HG03378 (cell line): Measurements from ENCODE around the gene LMO7.

Experiments
- ATAC-seq: cut with Tn5 transposase; IDR thresholded peaks from one replicate; pipeline ENCODE4 v1.9.1; 2021; ENCODE audit warnings: mild to moderate bottlenecking, moderate library complexity; ENCODE audit not compliant: unreplicated experiment

The LMO7 gene

DNA sequence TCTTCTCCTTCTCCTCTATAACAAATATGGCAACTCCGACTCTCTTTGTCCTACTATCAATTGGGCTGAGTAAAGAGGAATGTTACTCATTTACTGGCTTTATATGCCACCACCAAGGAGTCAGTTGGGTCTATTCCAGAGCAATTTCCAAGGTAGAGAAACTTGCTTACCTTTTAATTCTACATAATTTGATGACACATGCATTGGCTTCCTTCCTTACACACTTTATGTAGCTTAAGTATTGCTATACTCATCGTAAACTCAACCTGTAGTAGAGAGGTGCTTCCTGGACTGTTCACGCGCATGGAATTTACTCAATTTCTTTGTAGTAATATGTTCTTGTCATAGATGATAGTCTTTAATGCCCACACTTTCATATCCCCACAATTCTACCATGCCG is 160.7 kb downstream of the LMO7 start:
- ATAC-seq: no peak

DNA sequence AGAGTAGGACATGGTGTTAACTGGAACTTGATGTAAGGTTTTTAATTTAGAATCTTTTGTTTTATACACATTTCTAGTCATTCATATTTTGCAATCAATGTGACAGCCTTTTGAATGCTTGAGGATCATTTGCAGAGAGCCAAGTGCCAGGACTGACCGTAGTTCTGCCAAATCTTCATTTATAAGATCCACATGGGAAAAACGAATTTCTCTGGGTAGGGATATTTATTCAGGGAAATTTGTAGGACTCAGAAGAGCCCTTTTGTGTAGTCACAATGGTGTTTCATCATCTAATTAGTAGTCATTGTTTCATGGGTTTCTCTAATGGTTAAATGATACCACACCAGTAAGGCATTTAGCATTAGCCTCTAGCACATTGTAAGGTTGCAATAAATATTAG is 161.1 kb downstream of the LMO7 start:
- no peak for ATAC-seq

DNA sequence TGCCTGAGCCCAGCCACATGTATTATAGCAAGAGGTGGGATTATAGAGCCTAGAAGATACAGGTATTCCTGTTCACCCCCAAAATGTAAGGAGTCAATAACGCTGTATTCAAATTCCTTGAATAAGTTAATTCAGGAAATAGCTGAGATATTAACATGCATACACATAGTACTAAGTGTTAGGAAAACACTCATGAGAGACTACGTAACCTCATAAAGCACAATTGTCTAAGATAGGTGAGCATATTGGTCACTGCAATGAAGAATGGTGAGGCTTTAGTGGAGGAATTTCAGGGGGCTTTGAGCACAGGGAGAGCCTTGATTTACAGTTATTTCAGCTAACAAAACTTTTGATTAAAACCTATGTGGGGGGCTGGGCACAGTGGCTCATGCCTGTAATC is 161.6 kb downstream of the LMO7 start:
- ATAC-seq: no peak

DNA sequence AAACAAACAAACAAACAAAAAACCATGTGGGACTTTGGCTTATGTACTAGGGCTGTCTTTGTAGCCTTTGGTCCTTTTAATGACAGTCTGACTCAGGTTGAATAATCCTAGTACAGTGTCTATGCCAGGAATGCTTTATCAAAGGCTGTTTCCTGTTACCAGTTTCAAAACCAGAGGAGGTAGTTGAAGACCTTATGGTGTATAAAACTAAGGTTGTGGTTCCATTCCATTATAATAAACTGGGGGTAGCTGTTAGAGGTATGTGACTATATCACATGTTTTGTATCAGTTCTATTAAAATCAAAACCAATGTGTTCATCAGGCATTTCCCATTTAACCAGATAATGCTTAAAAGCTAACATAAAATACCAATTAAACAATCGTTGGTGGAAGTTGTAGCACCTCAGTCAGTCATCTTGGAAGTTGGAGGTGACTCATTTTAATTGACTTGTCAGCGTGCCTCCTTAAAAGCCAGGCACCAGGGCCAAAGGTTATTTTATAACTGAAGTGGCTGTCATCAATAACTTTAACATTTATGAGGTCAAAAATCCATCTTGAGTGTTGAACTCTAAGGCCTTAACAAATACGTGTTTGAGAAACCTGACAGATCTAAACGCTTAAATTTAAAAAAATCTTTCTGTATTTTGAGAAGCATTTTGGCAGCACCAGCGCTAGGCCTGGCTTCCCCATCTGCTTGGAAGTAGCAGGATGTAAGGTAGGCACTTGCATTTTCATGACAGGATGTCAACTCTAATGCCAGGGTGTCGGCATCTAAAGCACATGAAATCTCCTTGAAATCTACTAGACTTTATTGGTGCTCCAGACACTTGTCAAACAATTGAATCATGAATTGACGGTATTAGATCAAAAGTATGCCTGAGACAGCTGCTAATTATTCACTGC is 162.5 kb downstream of the LMO7 start:
- ATAC-seq: no peak

DNA sequence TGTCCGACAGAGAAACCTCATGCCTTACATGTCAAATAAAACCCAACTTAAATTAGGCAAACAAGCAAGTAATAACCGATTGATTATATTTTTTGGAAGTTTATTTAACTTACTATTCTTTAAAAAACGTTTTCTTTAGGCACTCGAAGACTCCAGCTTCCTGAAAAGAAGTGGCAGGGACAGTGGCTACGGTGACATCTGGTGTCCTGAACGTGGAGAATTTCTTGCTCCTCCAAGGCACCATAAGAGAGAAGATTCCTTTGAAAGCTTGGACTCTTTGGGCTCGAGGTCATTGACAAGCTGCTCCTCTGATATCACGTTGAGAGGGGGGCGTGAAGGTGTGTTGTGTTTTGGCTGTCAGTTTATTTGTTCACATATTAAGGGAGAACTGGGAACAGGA is 164.4 kb downstream of the LMO7 start:
- no peak for ATAC-seq

DNA sequence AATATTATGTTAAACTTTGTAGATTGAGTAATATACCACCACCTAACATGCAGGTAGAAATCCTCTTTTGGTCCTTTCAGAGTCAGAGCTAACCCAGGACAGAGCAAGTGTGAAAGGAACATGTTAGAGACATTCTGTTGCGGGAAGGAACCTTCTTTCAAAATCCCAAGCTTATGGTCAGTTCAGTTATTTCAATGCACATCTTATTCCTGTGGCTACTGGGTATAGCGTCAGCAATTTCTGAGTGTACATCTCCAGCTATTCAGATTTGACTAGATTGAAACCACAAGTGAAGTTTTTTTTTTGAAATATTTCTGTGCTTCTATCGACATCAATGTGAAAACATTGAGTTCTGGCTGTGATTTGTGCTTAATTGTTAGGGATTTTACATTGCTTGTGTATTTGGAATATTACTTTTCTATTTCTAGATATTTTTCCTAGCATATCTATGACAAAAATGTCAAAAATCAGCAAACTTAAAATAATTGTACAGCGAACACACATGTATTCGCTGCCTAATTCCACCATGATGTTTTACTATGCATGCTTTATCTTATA is 165.3 kb downstream of the LMO7 start:
- ATAC-seq: no peak

DNA sequence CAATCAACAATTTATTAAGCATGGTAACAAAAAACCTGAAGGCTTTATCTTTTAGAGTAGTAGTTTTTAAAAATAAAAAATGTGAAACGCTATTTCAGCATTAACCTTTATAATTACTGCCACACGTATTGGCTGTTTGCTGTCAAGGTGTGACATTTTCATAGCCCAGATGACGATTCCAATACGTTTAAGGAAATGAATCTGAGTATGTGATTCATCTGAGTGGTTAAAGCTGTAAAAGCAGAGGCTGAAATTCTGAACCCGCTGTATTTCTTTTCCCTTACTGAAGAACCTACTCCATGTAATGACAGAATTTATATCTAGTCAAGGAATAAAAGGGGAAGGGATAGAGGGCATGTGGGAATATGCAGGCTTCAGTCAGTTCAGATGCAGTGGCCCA is 166.0 kb downstream of the LMO7 start:
- ATAC-seq: no peak

DNA sequence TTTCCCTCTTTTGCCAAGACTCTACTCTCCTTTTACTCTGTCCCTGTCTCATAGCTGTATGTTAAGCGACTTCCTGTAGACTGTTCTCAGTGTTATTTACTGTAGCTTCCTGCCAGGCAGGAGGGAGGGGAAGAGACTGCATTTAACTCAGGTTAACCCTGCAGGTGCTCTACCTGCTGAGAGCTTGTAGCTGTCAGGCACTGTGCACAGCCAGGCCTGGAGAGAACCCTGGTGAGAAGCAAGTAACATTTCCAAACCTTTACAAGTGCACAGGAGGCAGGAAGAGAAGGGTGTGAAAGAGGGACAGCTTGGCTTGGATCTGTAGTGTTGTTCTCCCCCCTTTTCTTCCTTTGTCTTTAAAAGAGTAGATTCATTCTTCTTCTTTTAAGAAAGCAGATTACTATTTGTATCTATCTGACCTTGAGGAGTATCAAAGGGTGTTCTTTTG is 167.1 kb downstream of the LMO7 start:
- ATAC-seq: peak; percentile 65

DNA sequence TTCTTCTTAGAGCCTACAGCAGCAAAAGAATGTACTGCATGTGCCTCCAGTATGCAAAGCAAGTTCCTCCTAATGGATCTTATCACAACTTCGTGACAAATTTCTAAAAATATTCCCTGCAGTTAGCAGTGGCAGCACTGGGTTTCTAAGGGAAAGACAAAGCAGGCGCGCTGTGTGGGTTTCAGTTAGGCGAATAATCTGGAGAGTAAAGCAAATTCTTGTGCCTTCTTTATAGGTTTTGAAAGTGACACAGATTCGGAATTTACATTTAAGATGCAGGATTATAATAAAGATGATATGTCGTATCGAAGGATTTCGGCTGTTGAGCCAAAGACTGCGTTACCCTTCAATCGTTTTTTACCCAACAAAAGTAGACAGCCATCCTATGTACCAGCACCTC is 167.9 kb downstream of the LMO7 start:
- no peak for ATAC-seq

DNA sequence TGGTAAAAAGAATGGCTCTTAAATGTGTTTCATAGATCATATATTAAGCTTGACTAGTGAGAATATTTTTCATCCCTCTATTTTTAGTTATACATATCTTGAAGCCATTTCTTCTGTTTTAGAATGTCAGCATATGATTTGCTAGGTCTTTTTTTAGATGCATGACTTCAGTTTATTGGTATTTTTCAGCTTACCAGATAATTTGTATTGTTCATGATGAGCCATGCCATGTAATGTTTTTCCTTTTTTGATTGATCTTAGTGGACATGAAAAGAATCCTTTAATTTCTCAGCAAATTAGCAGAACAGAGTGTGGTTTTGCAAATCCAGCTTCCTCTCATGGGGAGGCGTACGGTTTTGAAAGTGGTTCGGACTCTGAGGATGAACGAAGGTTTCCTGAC is 168.5 kb downstream of the LMO7 start:
- no peak for ATAC-seq

DNA sequence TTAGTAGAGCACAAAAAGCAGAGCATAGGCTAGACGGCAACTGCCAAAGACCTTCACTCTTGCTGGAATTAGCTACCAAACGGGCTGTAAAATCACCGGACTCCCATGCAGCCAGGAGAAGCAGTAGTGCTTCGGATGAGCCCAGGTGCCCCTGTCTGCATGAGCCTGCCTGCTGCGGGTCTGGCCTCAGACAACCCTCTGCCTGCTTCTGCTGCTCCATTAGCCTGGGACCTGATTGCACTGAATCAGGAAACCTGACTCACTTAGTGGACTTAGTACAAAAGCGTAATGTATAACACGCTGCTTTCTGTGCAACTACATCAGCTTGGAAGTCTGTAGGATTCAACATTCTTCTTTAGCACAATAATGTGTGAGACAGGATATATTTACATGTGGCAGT is 170.0 kb downstream of the LMO7 start:
- no peak for ATAC-seq

DNA sequence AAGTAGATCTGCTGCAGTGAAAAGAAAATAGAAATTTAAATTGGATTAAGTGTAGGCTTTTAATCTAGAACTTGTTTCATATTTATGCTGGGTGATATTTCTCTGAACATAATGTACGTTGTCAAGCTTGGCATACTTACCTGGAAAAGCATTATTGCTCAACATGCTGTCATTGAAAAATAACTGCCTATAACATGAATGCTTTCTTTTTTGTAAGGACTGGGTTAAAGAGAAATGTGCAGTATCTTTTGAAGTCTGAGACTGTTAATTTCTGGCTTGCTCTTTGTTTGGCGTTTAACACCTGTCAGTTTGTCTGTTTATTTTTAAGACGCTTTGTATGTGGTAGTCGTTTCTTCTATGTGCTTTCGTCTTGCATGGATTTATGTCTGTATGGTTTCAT is 175.2 kb downstream of the LMO7 start:
- ATAC-seq: no peak

DNA sequence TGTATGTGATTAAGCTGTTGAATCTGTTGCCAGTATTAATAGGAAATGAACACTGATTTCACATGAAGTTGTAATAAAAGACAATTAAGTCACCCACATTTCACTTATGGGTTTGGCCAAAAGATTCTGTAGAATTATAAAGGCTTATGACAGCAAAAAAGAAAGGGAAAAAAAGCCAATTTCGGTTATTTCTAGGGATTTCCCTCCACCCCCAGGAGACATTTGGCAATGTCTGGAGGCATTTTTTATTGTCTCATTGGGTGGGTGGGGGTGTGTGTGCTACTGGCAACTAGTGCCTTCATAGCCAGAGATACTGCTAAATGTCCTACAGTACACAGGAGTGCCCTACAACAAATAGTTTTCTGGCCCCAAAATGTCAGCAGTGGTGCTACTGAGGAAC is 175.7 kb downstream of the LMO7 start:
- no peak for ATAC-seq

DNA sequence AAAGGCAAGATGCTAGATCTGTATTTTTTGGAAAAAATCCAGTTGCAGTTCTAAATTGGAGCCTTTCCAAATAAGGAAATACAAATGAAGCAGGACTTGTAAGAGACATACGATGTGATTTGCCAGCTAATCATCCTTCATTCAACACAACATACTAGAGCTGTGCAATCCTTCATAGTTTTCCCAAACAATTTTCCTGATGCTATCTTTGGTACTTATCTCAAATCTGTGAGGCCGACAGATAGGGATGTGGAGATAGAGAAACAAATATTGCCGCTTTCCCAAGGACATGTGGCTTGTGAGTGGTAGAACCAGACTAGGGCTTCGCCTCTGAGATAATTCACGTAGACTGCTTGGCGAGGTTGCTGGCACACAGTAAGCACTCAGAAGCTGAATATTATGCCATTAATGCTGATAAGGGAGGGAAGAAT is 176.6 kb downstream of the LMO7 start:
- no peak for ATAC-seq

DNA sequence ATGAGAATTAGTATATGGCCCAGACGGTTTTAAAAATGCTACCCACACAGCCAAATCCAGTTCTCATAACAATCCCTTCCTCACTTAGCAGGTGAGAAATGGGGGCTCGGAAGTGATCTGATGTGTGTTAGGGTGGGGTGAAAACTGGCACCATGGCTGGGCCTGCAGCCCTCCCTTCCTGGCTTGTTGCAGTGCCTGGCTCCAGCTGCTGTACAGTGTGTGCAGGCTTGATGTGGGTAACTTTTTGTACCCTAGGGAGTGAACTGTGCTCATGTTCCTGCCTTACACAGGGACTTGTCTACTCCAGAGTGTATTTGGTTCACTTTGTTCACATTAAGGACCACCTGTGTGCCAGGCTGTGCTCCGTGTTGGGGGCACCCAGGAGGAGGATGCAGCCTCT is 177.2 kb downstream of the LMO7 start:
- no peak for ATAC-seq

DNA sequence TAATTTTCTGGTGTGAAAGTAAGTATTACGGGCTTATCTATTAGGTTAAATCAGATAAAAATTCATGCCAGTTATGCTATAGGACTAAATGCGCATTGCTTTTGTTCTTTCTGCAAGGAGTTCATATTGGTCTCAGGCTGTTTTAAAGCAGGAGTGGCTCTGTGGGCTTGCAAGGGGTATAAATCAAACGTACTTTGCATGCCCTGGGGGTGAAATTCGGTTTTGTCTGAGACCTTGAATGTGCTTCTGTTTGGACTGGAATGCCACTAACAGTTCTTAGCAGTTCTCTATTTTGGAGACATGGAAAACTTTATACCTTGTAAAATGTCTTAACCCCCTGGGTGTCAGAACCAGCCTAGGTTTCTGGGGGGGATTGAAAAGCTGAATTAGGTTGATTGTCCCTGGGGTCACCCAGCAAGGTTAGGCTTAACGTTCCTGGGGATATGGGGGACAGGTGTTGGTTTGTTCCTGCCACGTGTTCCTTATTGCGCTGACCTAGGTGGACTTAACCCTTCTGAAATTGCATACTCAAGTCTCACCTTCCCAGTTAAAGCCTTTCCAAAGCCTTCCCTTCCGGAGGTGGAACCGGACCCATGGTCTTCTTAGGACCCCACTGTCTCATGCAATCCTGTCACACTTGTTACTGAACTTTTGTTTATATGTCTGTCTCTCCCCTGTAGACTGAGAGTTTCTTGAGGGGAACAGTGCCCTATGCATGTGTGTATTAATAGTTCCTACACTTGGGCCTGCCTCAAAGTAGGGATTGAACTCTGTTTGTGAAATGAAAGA is 182.2 kb downstream of the LMO7 start:
- no peak for ATAC-seq

DNA sequence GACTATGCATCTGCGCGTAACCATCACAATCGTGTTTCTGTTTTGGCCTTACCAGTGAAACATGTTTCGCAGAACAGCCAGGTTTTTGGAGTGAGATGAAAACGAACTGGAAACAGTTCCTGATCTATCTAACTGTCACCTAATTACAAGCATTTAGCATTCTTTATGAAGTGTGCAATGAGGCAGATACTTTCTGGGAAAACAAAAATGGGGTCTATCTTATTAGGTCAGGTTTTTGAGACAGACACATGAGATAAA is 182.8 kb downstream of the LMO7 start:
- ATAC-seq: no peak

DNA sequence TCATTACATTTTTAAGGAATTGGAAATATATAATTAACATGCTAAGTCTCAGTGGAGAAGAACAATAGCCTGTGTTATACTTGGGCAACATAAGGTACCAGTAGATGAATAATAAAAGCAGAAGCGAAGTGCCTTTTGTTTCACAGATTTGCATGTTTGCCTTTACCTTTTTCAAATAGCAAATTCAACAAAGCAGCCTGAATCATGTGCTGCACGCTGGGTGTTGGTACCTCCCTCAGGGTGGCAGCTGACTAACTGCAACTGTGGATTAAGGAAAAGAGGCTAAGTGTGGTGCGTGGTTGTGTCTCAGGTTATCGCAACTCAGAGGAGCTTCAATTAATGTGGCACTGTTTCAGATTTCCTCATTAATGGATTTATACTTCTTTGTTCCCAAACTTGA is 189.0 kb downstream of the LMO7 start:
- ATAC-seq: no peak

DNA sequence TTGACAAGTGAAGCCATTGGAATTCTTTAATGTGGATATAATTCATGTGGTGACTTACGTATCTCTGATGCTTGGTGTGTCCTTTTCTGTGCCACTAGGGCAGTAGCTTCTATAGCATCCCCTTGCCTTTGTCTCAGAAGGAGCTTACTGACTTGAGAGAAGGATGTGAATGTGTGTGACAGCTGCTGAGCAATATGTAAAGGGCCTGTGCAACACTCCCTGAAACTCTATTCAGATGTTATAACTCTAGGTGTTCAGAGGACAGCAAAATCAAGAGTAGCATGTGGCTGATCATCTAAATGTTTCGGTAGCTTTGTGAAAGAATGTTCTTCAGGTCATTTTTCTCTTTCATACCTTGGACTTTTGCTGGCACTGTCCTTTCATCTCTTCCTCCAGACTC is 189.5 kb downstream of the LMO7 start:
- ATAC-seq: no peak

DNA sequence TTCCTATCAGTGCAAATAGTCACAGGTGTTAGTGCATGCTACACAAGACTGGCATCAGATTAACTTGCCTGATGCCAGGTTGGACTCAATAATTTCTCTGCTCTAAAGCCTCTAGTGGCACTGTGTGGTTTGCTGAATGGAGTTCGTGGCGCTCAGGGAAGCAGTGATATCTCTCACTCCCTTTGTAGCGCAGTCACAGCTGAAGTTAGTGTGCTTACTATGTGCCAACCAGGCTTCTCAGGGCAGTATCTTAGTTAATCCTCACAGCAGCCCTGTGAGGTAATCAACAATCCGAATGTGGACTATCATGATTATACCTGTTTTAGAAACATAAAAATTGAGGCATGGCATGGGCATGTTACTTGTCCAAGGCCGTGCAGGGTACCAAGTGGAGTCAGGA is 190.3 kb downstream of the LMO7 start:
- no peak for ATAC-seq

DNA sequence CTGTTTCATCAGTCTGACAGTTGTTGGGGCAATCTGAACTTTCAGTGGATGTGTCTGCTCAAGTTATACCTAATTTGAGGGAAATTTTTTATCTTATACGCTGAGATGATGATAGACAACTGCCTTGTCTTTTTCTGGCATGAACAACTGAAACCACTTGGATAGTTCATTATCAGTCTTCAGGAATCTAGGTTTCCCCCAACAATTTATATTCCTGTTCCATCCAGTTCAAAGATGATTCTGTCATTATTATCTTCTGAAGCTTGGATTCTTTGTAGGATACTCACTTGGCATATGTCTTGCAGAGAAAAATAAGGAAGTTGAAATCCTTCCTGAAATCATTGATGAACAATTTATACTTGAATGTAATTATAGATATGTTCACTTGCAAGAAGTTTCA is 193.7 kb downstream of the LMO7 start:
- ATAC-seq: no peak

DNA sequence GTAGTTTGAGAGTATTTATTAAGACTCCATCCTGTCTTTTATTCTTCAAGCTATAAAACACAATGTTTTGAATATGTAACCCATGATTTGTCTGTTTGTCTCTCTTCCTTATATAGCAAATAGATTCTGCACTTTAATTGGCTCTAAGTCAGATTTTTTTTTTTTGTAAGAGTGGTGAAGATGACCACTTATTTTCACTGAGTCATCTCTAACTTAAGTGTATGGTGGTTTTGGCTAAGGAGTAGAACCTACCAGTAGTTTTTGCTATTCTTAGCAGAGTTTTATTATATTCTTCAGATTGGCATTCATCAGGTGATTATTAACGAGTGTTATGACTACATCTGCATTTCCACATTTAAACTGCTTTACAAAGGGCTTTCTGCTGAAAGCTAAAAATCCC is 194.7 kb downstream of the LMO7 start:
- ATAC-seq: no peak
